A549 (cell line): ENCODE data around the gene DNMT1.

Source experiments
- CEBPB ChIP-seq, 2 experiments: fragments of >200 bp in 1 of 2; sonication (Bioruptor Twin) in 1 of 2; formaldehyde crosslinking in 1 of 2; IDR thresholded peaks; 2 replicates each; pipeline ENCODE4 v1.6.1; 2012 to 2016
- CTCF ChIP-seq: fragments of >200 bp; sonication (Bioruptor Twin); formaldehyde crosslinking; IDR thresholded peaks from 3 replicates; pipeline ENCODE4 v1.5.1; 2016
- MAFK ChIP-seq: fragments of 450-650 bp; IDR thresholded peaks from 2 replicates; pipeline ENCODE4 v1.6.1; 2014; ENCODE audit not compliant: partially characterized antibody

- no peak for TF ChIP-seq CTCF
- no peak for TF ChIP-seq CEBPB (IDR thresholded peaks at IDR 0.05)
- TF ChIP-seq MAFK, result no peak
These were observed 39.2 kb upstream of the DNMT1 start for GRCh38 chr19:10233946-10234345.
